Measurements from ENCODE around the gene MRPL23. TPM values are rescaled to one million over a fixed set of nuclear protein-coding genes. Genes with fewer than 3 reads are reported as not detected.

Gene MRPL23
- total and polyA plus RNA-seq, 4 donors: 33.0 to 83.9 (median 67.6) TPM

DNA sequence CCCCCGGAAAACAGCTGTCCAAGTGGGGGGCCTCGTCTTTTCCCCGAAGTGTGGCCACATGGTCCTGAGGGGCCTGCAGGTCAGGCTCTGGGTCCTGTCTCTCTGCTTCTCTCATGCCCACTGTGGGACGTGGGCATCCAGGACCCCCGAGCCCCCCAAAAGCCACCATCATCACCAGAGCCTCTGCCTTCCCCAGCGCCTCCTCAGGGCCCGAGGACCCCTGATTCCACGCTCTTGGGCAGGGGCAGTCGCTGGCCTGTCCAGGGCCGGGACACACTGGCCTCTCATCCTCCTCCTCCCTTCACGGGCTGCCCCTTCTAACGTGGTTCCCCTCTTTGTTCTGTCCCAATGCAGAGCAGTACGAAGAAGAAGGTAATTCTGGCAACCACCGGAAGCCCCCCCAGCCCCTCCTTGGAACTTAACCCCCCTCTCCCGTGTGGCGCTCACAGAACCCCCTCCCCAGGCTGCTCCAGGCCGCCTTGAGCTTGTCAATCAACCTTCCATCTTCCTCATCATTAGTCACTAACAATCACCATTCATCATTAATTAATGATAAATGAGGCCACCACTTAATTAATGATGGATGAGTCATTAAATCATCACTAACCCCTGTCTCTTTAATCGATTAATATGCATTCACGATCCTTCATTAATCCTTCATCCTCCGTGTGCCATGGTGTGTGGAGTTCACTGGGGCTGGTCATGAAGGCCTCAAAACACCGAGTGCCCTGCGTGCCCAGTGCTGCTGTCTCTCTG lies 23.8 kb upstream of the MRPL23 start:
- H3K4me1 ChIP-seq (ENCODE audit: control insufficient read depth in 4 of 4, insufficient read depth in 4 of 4, low read length in 3 of 4): no peaks in the 10 kb centered on the region
- WGBS: 87% methylated on average over 22 of the region's 22 CpGs
- no peaks in the 10 kb centered on the region for H3K36me3 ChIP-seq (ENCODE audit: control insufficient read depth in 4 of 4, insufficient read depth in 3 of 4, low read depth in 1 of 4, low read length in 3 of 4)
- H3K27me3 ChIP-seq (ENCODE audit: control insufficient read depth in 4 of 4, insufficient read depth in 4 of 4, low read length in 3 of 4): no peaks in the 10 kb centered on the region
- TF ChIP-seq, protein P1, sequence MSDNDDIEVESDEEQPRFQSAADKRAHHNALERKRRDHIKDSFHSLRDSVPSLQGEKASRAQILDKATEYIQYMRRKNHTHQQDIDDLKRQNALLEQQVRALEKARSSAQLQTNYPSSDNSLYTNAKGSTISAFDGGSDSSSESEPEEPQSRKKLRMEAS (IDR thresholded peaks at IDR 0.05): no peak
- TF ChIP-seq FOXA2 (IDR thresholded peaks at IDR 0.05): no peak
- no peak for DNase-seq (ENCODE audit: low spot score)
- H3K9me3 ChIP-seq (ENCODE audit: control insufficient read depth in 4 of 4, low read length in 3 of 4): no peaks in the 10 kb centered on the region
- H3K27ac ChIP-seq (ENCODE audit: low read depth in 1 of 2, low read length in 2 of 2): no peak overlapping the region
- H3K4me3 ChIP-seq (ENCODE audit: low read depth in 1 of 3, low read length in 3 of 3): no peak overlapping the region
- H3K9ac ChIP-seq (ENCODE audit: low read depth in 1 of 2, low read length in 2 of 2): no peak overlapping the region

DNA sequence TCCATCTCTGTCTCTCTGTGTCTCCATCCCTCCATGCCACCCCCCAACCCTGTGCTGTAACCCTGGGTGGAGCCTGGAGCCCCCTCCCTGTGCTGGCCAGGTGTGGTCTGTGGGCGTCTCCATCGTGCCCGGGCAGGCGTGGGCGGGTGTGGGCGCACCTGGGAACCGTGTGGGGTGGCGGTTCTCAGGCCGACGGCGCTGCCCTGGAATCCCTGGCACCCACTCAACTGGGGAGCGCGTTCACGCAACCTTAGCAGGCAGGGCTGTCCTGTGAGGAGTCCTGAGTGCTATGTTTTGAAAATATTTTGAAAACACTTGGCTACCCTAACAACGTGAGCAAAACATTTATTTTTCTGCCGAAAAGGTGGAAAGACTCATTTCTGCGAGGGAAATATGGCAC lies 23.0 kb upstream of the MRPL23 start:
- WGBS: 85% methylated on average over 17 of the region's 17 CpGs
- no peak for DNase-seq (ENCODE audit: low spot score)
- no peak overlapping the region for H3K4me3 ChIP-seq (ENCODE audit: low read depth in 1 of 3, low read length in 3 of 3)
- no peak overlapping the region for H3K9ac ChIP-seq (ENCODE audit: low read depth in 1 of 2, low read length in 2 of 2)
- H3K36me3 ChIP-seq (ENCODE audit: control insufficient read depth in 4 of 4, insufficient read depth in 3 of 4, low read depth in 1 of 4, low read length in 3 of 4): no peaks in the 10 kb centered on the region
- TF ChIP-seq FOXA2 (IDR thresholded peaks at IDR 0.05) (no peak), RAD21 (IDR thresholded peaks at IDR 0.05) (no peak), YY1 (IDR thresholded peaks at IDR 0.05) (no peak), FOXA1 (IDR thresholded peaks at IDR 0.05) (no peak), HNF4A (conservative IDR thresholded peaks at IDR 0.05) (no peak), JUND (IDR thresholded peaks at IDR 0.05) (no peak), GABPA (IDR thresholded peaks at IDR 0.05 in 1 of 2, conservative IDR thresholded peaks at IDR 0.05 in 1 of 2) (no peak), HNF4G (IDR thresholded peaks at IDR 0.05) (no peak), EGR1 (IDR thresholded peaks at IDR 0.05; ENCODE audit: low read depth in 2 of 2) (no peak), RXRA (IDR thresholded peaks at IDR 0.05) (no peak), SP1 (IDR thresholded peaks at IDR 0.05) (no peak), NR2F2 (IDR thresholded peaks at IDR 0.05) (no peak), TAF1 (conservative IDR thresholded peaks at IDR 0.05) (no peak)
- TF ChIP-seq, protein P2, sequence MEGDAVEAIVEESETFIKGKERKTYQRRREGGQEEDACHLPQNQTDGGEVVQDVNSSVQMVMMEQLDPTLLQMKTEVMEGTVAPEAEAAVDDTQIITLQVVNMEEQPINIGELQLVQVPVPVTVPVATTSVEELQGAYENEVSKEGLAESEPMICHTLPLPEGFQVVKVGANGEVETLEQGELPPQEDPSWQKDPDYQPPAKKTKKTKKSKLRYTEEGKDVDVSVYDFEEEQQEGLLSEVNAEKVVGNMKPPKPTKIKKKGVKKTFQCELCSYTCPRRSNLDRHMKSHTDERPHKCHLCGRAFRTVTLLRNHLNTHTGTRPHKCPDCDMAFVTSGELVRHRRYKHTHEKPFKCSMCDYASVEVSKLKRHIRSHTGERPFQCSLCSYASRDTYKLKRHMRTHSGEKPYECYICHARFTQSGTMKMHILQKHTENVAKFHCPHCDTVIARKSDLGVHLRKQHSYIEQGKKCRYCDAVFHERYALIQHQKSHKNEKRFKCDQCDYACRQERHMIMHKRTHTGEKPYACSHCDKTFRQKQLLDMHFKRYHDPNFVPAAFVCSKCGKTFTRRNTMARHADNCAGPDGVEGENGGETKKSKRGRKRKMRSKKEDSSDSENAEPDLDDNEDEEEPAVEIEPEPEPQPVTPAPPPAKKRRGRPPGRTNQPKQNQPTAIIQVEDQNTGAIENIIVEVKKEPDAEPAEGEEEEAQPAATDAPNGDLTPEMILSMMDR (IDR thresholded peaks at IDR 0.05; ENCODE audit: low read depth, low read length, missing input control): no peak
- TF ChIP-seq, protein P3, sequence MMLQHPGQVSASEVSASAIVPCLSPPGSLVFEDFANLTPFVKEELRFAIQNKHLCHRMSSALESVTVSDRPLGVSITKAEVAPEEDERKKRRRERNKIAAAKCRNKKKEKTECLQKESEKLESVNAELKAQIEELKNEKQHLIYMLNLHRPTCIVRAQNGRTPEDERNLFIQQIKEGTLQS (IDR thresholded peaks at IDR 0.05): no peak
- TF ChIP-seq, protein P4, sequence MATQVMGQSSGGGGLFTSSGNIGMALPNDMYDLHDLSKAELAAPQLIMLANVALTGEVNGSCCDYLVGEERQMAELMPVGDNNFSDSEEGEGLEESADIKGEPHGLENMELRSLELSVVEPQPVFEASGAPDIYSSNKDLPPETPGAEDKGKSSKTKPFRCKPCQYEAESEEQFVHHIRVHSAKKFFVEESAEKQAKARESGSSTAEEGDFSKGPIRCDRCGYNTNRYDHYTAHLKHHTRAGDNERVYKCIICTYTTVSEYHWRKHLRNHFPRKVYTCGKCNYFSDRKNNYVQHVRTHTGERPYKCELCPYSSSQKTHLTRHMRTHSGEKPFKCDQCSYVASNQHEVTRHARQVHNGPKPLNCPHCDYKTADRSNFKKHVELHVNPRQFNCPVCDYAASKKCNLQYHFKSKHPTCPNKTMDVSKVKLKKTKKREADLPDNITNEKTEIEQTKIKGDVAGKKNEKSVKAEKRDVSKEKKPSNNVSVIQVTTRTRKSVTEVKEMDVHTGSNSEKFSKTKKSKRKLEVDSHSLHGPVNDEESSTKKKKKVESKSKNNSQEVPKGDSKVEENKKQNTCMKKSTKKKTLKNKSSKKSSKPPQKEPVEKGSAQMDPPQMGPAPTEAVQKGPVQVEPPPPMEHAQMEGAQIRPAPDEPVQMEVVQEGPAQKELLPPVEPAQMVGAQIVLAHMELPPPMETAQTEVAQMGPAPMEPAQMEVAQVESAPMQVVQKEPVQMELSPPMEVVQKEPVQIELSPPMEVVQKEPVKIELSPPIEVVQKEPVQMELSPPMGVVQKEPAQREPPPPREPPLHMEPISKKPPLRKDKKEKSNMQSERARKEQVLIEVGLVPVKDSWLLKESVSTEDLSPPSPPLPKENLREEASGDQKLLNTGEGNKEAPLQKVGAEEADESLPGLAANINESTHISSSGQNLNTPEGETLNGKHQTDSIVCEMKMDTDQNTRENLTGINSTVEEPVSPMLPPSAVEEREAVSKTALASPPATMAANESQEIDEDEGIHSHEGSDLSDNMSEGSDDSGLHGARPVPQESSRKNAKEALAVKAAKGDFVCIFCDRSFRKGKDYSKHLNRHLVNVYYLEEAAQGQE (IDR thresholded peaks at IDR 0.05): no peak
- TF ChIP-seq, protein P5, sequence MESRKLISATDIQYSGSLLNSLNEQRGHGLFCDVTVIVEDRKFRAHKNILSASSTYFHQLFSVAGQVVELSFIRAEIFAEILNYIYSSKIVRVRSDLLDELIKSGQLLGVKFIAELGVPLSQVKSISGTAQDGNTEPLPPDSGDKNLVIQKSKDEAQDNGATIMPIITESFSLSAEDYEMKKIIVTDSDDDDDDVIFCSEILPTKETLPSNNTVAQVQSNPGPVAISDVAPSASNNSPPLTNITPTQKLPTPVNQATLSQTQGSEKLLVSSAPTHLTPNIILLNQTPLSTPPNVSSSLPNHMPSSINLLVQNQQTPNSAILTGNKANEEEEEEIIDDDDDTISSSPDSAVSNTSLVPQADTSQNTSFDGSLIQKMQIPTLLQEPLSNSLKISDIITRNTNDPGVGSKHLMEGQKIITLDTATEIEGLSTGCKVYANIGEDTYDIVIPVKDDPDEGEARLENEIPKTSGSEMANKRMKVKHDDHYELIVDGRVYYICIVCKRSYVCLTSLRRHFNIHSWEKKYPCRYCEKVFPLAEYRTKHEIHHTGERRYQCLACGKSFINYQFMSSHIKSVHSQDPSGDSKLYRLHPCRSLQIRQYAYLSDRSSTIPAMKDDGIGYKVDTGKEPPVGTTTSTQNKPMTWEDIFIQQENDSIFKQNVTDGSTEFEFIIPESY (IDR thresholded peaks at IDR 0.05): no peak
- H3K27me3 ChIP-seq (ENCODE audit: control insufficient read depth in 4 of 4, insufficient read depth in 4 of 4, low read length in 3 of 4): no peaks in the 10 kb centered on the region
- H3K4me1 ChIP-seq (ENCODE audit: control insufficient read depth in 4 of 4, insufficient read depth in 4 of 4, low read length in 3 of 4): no peaks in the 10 kb centered on the region
- no peak overlapping the region for H3K27ac ChIP-seq (ENCODE audit: low read depth in 1 of 2, low read length in 2 of 2)
- H3K9me3 ChIP-seq (ENCODE audit: control insufficient read depth in 4 of 4, low read length in 3 of 4): no peaks in the 10 kb centered on the region

Measured in liver (tissue), 9 donors.